ENCODE measurements around the gene SNTA1.

Gene SNTA1

GRCh38 chr20:33373735-33374605 is 69.6 kb downstream of the SNTA1 start:
- Histone ChIP-seq H3K79me2 (ENCODE audit: low read length) (no peaks in the 10 kb centered on the region), H2AFZ (ENCODE audit: low read depth, low read length) (no peak overlapping the region), H3K4me2 (ENCODE audit: low read length) (no peak overlapping the region), H4K20me1 (ENCODE audit: insufficient read depth, low read length) (no peaks in the 10 kb centered on the region), H3K36me3 (replicated peaks; ENCODE audit: low read depth, low read length) (peaks cover 49% of the 10 kb centered on the region), H3K4me1 (ENCODE audit: low read length) (no peaks in the 10 kb centered on the region), H3K9ac (ENCODE audit: low read length) (no peak overlapping the region), H3K4me3 (ENCODE audit: low read length) (no peak overlapping the region), H3K27me3 (ENCODE audit: low read depth, low read length) (no peaks in the 10 kb centered on the region), H3K9me3 (ENCODE audit: insufficient read depth, low read length) (no peaks in the 10 kb centered on the region), H3K27ac (ENCODE audit: low read length) (no peak overlapping the region)
- no peak for TF ChIP-seq CTCF (IDR thresholded peaks at IDR 0.05; ENCODE audit: low read depth, low read length)
- no peak for TF ChIP-seq EZH2phosphoT487 (IDR thresholded peaks at IDR 0.05; ENCODE audit: low read depth)

GRCh38 chr20:33372993-33373441 is 70.5 kb downstream of the SNTA1 start:
- H3K4me1 ChIP-seq (ENCODE audit: low read length): no peaks in the 10 kb centered on the region
- TF ChIP-seq EZH2phosphoT487 (IDR thresholded peaks at IDR 0.05; ENCODE audit: low read depth): no peak
- no peak for TF ChIP-seq CTCF (IDR thresholded peaks at IDR 0.05; ENCODE audit: low read depth, low read length)
- H3K9me3 ChIP-seq (ENCODE audit: insufficient read depth, low read length): no peaks in the 10 kb centered on the region
- H3K79me2 ChIP-seq (ENCODE audit: low read length): no peaks in the 10 kb centered on the region
- peaks cover 45% of the 10 kb centered on the region for H3K36me3 ChIP-seq (replicated peaks; ENCODE audit: low read depth, low read length)
- H2AFZ ChIP-seq (ENCODE audit: low read depth, low read length): no peak overlapping the region
- H3K27me3 ChIP-seq (ENCODE audit: low read depth, low read length): no peaks in the 10 kb centered on the region
- H3K27ac ChIP-seq (ENCODE audit: low read length): no peak overlapping the region
- no peaks in the 10 kb centered on the region for H4K20me1 ChIP-seq (ENCODE audit: insufficient read depth, low read length)
- no peak overlapping the region for H3K9ac ChIP-seq (ENCODE audit: low read length)
- no peak overlapping the region for H3K4me2 ChIP-seq (ENCODE audit: low read length)
- H3K4me3 ChIP-seq (ENCODE audit: low read length): no peak overlapping the region

GRCh38 chr20:33370291-33370690 is 73.3 kb downstream of the SNTA1 start:
- Histone ChIP-seq H3K4me1 (ENCODE audit: low read length) (no peaks in the 10 kb centered on the region), H3K27ac (ENCODE audit: low read length) (no peak overlapping the region), H3K27me3 (ENCODE audit: low read depth, low read length) (no peaks in the 10 kb centered on the region), H4K20me1 (ENCODE audit: insufficient read depth, low read length) (0 out of 2 replicates have a peak, but pooled peaks cover 3% of the 10 kb centered on the region), H3K9me3 (ENCODE audit: insufficient read depth, low read length) (no peaks in the 10 kb centered on the region), H3K4me2 (ENCODE audit: low read length) (no peak overlapping the region), H2AFZ (ENCODE audit: low read depth, low read length) (no peak overlapping the region), H3K9ac (ENCODE audit: low read length) (no peak overlapping the region), H3K79me2 (ENCODE audit: low read length) (no peaks in the 10 kb centered on the region), H3K36me3 (replicated peaks; ENCODE audit: low read depth, low read length) (peaks cover 54% of the 10 kb centered on the region), H3K4me3 (ENCODE audit: low read length) (no peak overlapping the region)
- TF ChIP-seq EZH2phosphoT487 (IDR thresholded peaks at IDR 0.05; ENCODE audit: low read depth) (no peak), CTCF (IDR thresholded peaks at IDR 0.05; ENCODE audit: low read depth, low read length) (no peak)

GRCh38 chr20:33362898-33363297 is 80.7 kb downstream of the SNTA1 start:
- peaks cover 60% of the 10 kb centered on the region for H3K36me3 ChIP-seq (replicated peaks; ENCODE audit: low read depth, low read length)
- no peak overlapping the region for H2AFZ ChIP-seq (ENCODE audit: low read depth, low read length)
- H3K4me1 ChIP-seq (ENCODE audit: low read length): no peaks in the 10 kb centered on the region
- no peak overlapping the region for H3K4me3 ChIP-seq (ENCODE audit: low read length)
- no peaks in the 10 kb centered on the region for H3K9me3 ChIP-seq (ENCODE audit: insufficient read depth, low read length)
- no peak for TF ChIP-seq CTCF (IDR thresholded peaks at IDR 0.05; ENCODE audit: low read depth, low read length)
- no peak for TF ChIP-seq EZH2phosphoT487 (IDR thresholded peaks at IDR 0.05; ENCODE audit: low read depth)
- H3K4me2 ChIP-seq (ENCODE audit: low read length): no peak overlapping the region
- H3K27ac ChIP-seq (ENCODE audit: low read length): no peak overlapping the region
- H3K9ac ChIP-seq (ENCODE audit: low read length): no peak overlapping the region
- H3K27me3 ChIP-seq (ENCODE audit: low read depth, low read length): no peaks in the 10 kb centered on the region
- H4K20me1 ChIP-seq (ENCODE audit: insufficient read depth, low read length): 0 out of 2 replicates have a peak, but pooled peaks cover 3% of the 10 kb centered on the region
- no peaks in the 10 kb centered on the region for H3K79me2 ChIP-seq (ENCODE audit: low read length)
